Epidermal melanocyte (primary cell): Measurements from ENCODE around the gene HIGD2B.
"Not testable (repeated sequence)": the region's sequence is repeated elsewhere in the genome, so short reads cannot be mapped to it uniquely, and the experiment has no call there.

ENCODE experiments used
- DNase-seq: peaks from one replicate; pipeline ENCODE4 v3.0.0; 2011; ENCODE audit warnings: low spot score; ENCODE audit not compliant: insufficient read length

The HIGD2B gene

DNA sequence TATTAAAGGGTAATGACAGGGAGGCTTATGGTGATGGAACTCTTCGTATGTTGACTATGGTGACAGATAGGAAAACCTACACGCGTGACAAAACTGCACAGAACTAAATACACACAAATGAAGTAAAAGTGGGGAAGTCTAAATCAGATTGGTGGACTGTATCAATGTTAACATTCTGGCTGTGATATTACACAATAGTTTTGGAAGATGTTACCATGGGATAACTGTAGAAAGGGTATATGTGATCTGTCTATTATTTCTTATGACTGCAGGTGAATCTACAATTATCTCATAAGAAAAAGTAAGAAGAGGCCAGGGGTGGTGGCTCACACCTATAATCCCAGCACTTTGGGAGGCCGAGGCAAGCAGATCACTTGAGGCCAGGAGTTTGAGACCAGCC is 9.1 kb downstream of the HIGD2B start:
- no peak for DNase-seq

GRCh38 chr15:72671525-72671924 is 14.5 kb downstream of the HIGD2B start:
- no peak for DNase-seq

- not testable (repeated sequence) for DNase-seq
Observed at GRCh38 chr15:72670656-72671352, 15.2 kb downstream of the HIGD2B start.

- DNase-seq = not testable (repeated sequence)
Observed at GRCh38 chr15:72669803-72670202, 16.2 kb downstream of the HIGD2B start.

DNA sequence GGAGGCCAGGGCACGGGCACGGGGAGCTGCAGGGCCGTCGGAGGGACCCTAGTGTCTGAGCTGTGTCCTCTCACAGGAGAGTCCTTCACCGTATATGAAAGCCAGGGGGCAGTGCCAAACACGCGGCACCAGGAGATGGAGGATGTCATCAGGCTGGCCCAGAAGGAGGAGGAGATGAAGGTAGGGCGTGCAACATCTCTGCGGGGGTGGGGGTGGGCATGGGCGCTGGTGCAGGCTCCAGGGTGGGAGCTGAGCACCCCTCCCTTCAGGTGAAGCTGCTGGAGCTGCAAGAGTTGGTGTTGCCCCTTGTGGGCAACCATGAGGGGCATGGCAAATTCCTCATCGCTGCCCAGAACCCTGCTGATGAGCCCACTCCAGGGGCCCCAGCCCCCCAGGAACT is 20.3 kb downstream of the HIGD2B start:
- DNase-seq = not testable (repeated sequence)

DNA sequence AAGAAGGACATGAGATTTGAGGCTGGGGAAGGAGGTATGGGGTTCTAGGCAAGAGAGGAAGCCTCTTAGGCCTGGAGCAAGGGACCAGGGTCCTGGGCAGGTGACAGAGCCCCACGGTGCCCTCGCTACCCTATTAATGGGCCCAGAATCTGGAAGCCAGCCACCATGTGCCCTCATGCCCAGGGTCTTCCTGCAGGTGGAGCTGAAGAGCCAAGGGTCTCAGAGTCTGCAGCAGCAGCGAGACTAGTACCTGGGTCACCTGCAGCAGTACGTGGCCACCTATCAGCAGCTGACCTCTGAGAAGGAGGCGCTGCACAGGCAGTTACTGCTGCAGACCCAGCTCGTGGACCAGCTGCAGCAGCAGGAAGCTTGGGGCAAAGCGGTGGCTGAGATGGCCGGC is 22.1 kb downstream of the HIGD2B start:
- not testable (repeated sequence) for DNase-seq

DNA sequence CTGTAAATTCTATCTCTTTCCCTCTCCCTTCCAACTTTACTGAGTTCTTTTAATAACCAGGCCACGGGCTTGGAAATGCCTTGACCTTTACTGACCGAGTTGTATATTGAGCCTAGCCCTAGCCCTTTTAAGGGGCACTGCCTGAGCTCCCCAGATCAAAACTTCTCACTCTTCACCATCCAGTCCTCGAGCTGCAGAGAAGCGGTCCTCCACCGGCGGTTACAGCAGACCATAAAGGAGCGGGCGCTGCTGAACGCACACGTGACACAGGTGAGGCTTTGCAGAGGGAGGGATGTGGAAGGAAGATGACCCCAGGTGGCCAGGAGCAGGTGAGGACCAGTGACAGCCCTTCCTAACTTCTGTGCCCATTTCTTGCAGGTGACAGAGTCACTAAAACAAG is 24.9 kb downstream of the HIGD2B start:
- DNase-seq = not testable (repeated sequence)

- not testable (repeated sequence) for DNase-seq
Observed at GRCh38 chr15:72656014-72656413, 30.0 kb downstream of the HIGD2B start.

DNA sequence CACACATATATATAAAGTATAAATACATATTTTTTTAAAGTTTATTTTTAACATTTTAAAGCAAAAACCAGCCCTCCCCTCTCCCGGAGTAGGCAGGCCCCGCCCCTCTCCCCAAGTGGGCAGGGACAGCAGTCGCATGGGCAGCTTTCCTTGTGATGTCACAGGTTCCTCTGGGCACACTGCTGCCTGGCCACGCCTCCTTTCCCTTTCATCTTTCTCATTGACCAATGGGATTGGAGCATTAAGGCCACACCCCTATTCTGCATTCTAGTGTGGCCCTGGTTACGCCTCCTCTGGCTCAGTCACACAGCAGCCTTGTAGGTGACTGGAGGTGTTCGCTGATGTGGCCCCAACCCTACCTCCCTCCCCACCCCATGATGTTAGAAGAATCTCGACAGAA is 31.6 kb downstream of the HIGD2B start, which contains the start of gene GOLGA6B:
Gene GOLGA6B, plus strand, starts transcription at position 301 of the 400 bp plus-strand sequence. Its CDS starts 41 bp downstream, at position 342.
- DNase-seq = not testable (repeated sequence)

DNA sequence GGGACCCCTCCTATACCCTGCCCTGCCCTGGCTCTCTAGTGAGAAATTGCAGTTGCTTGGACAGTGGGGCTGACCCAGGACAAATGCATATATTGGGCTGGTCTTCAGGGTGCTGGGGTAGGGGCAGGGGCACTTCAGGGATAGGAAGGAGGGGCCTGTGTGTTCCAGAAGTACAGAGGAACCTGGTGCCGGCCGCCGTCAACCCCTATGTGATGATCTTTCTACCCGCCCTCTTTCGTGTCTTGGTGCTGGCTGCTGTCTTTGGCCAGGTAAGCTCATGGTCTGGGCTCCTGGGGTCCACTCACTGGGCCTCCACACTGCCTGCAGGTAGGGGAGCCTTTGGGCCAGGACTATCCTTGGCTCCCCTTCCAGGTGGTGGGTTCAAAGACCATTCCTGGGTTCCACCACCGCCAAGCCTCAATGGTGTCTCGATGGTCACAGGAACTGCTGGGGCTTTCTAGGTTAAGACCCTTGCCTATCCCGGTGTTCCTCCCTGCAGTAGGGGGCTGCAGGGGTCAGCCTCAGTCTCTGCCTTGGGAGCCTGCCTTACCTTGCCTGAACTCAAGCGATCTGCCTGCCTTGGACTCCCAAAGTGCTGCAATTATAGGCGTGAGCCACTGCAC is 37.2 kb downstream of the HIGD2B start:
- not testable (repeated sequence) for DNase-seq

- not testable (repeated sequence) for DNase-seq
Observed at GRCh38 chr15:72642271-72642670, 43.7 kb downstream of the HIGD2B start.

DNA sequence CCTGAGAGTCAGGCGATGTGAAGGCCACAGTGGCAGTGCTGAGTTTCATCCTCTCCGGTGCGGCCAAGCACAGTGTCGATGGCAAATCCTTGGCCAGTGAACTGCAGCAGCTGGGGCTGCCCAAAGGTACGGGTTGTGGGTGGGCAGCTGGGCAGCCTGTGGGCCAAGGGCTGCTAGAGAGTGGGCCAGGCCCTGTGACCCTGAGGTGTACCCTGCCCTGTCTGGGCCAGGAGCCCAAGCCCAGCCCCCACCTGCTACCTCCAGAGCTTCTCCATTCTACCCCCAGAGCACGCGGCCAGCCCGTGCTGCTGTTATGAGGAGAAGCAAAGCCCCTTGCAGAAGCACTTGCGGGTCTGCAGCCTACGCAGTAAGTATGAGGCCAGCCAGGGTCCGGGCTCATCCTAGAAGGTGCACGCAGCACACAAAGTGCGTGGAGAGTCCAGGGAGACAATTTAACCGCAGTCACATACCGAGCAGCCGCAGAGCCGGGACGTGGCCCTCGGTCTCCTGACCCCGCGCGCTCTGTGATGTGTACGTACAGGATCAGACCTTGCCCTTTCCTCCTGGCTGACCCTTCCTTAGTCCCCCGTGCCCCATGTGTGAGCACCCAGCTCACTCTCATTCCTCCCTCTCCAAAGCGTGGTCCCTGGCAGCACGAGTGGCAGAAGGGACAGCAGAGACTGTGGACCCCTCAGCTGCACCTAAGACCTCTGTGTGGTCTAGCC is 46.1 kb downstream of the HIGD2B start:
- DNase-seq = not testable (repeated sequence)

DNA sequence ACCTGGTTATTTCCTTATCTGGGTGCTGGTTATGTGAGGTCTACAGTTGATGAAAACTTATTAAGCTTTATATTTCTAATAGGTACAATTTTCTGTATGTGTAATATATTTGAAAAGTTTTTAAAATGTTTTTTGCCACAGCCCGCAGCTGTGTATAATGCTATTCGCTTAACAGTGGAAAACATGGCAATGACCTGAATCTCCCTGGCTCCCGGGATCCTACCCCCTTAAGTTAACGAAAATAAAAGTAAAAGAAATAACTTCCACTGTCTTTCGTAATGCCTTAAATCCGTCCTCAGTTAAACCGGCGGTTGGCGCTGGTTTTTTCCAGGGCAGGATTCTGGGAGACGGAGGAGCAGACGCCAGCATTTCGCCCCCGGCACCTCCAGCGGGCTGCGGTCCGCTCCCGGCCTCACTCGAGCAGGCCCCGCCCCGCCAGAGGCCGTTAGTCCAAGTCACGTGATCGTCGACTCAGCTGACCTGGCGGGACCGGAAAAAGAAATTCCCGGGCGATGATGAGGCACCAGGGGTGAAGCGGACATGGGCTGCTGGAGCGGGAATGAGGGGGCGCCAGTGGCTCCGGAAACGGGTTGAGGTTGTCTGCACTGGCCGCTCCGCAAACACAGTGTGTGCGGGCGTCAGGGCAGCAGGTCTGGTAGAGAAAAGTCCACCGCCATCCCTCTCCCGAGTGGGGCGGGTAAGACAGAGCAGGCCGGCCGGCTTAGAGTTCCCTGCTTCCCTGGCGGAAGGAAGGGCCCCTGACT is 49.3 kb downstream of the HIGD2B start:
- not testable (repeated sequence) for DNase-seq

GRCh38 chr15:72629068-72629570 is 56.9 kb downstream of the HIGD2B start:
- not testable (repeated sequence) for DNase-seq

DNA sequence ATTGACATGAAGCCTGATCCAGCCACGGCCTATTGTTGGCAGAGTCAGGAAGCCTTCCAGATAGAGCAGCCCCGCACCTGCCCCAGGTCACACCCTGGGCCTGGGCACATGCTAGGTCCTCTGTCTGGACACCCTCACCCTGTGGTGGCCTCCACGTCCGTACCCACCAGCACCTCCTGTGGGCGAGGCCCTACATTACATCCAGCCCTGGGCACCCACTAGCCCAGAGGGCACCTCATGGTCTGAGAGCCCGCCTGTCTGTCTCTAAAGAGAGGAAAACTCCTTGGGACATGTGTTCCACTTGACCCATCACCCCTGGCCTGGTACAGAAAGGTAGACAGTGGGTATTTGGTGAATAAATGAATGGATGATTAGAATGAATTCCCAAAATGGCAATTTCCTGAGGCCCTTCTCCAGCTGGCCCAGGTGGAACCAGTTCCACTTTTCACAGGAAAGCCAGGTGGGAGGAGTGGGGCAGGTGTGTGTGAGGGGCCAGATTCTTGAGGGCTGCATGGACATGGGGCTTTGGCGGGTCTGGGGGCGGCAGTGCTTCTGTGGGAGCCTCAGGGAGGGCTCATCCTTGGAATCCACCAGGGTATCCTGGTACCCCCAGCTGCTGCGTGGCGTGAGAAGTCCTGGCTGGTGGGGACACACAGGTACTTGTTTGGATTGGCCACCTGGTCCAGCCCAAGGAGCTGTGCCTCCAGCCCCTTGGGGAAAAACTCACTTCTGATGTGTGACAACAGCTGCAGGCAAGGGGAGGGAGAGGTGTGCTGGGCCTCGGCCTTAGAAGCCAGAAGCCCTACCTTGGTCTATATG is 57.5 kb downstream of the HIGD2B start:
- not testable (repeated sequence) for DNase-seq

- DNase-seq = not testable (repeated sequence)
Observed at GRCh38 chr15:72626153-72626552, 59.8 kb downstream of the HIGD2B start.
